HG02642 (cell line): ENCODE data around the gene UBL4A.
"Not testable (repeated sequence)": the region's sequence is repeated elsewhere in the genome, so short reads cannot be mapped to it uniquely, and the experiment has no call there.

Source experiments
- ATAC-seq: cut with Tn5 transposase; IDR thresholded peaks from one replicate; pipeline ENCODE4 v1.9.1; 2021; ENCODE audit warnings: mild to moderate bottlenecking; ENCODE audit not compliant: unreplicated experiment, poor library complexity

UBL4A gene

DNA sequence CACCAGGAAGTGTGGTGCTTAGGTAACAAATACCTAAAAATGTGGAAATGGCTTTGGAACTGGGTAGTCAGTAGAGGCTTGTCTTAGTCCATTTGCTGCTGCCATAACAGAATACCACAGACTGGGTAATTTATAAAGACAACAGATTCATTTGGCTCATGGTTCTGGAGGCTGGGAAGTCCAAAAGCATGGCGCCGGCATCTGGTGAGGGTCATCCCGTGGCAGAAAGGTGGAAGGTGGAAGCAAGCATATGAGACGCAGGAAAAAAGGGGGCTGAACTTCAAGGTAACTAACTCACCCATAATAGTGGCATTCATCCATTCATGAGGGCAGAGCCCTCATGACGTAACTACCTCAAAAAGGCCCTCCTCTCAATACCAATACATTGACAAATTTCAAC is 23.0 kb upstream of the UBL4A start:
- no peak for ATAC-seq

DNA sequence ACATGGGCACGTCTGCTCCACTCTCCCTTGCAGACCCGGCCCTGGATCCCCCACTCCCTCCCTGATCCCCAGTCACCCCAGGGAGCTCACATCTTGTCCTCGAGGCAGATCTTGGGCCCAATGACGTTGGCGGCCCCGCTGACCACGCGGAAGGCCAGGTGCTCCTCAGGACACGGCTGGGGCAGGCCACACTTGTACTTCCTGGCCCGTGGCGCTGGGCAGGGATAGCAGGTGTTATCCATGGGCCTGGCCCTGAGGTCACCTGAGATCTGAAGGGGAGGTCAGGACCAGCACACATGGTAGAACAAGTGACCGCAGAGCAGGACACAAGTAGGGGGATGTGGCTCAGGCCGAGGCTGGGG is 21.9 kb upstream of the UBL4A start:
- no peak for ATAC-seq

DNA sequence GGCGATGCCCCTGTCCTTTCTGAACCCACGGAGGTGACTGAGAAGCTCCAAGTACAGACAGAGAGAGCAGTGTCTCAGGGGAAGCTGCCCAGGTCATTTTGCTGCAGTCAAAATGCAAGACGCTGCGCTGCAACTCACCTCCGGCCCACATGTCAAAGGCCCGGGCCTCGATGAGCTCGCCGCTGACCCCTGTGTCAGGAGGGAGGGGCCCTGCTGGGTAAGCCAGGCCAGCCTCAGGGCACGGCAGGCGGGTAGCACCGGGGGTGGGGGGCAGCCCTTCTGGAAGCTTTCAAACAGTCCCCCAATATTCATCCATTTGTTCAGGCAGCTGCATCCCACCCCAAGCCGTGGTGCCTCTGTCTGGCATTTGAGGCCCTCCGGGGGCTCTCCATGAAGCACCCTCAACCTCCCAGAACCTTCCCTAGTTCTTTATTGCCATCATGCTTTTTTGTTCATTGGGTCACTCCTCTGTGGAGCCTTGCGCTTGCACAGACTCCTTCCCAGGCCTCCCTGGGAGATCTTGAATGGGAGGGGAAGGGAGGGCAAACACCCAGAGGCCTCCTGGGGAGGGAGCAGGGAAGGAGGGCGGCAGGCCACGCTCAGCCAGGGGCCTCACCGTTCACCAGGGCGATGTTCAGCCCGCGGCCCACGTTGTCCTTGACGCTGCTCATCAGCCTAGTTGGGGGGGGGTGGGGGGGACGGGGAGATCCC is 21.4 kb upstream of the UBL4A start:
- ATAC-seq = no peak

DNA sequence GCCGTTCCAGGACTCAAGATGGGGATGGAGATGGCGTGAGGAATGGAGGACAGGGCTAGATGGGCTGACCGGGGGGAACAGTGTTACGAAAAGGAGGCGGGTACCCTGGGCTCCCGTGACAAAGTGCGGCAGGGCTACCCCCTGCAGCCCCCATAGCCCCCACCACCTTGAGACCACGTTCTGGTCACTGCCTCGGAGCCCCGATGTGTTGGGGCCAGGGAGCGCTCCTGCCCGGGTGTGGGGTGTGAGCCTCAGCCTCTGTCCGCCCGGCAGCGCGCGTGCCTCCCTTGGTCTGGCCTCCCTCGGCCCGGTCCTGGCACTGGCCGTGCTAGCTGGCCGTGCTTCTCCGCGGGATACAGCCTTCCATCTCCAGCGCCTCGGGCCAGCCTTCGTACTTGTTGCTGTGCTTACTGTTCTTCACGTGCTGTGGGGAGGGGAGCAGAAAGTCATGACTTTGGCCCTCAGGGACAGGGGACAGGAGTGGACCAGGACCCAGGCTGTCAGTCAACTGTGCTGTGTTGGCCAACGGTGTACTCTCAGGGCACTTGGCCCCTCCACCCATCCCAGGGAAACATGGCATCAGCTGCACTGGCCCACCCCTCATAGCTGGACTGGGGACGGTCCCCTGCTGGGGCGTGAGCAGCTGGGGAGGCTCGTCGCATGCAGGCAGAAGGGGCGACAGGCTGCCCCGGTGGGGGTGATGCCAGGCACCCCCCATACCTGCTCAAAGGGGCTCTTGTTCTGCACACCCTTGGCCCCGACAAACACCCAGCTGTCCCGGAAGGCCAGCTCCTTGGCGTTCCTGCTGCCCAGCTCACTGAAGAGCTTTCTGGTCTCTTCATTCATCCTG is 20.3 kb upstream of the UBL4A start:
- ATAC-seq = no peak

DNA sequence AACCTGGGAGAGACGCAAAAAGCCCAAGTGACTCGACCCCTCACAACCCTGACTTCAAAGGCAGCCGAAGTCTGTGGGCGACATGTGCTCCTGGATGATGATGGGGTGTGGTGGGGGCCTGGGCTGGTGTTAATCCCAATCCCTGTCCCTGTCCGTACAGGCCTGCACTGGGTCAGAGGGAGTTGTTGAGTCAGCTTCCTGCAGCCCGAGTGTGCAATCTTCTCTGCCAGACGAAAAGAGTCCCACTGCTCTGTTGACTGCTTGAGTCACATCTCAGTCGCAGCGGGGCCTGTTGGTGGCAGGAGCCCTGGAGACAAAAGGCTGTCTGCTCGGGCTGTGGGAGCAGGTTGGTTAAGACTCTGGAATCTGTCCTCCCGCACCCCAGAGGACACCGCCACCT is 19.3 kb upstream of the UBL4A start:
- ATAC-seq = no peak

DNA sequence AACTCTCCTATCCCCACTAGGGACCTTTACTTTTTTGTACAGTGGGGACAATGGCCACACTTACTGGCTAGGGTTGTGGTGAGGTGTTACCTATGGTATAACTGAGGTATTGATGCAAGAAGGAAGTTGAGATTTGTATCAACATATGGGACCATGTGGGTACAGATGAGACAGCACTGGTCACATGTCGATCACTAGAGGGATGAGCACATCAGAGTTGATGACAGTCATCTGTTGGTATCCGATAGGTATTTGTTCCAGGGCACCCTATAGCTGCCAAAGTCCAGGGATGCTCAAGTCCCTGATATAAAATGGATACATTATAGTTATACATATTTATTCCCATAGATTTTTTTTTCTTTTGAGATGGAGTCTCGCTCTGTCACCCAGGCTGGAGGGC is 16.6 kb upstream of the UBL4A start:
- ATAC-seq = no peak

DNA sequence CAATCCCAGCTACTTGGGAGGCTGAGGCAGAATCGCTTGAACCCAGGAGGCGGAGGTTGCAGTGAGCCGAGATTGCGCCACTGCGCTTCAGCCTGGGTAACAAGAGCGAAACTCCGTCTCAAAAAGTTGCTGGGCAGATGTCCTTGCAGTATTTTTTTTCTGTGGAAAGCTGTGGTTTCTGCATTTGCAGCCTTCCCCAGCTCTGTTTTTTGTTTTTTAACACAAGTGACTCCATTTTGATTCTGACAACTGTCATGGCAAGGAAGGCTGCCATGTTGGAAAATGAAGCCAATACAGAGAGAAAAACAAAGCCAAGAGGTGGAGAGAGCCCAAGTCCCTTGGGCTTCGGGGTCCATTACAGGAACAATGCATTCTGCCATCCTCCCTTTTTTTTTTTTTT is 15.7 kb upstream of the UBL4A start:
- ATAC-seq = no peak

DNA sequence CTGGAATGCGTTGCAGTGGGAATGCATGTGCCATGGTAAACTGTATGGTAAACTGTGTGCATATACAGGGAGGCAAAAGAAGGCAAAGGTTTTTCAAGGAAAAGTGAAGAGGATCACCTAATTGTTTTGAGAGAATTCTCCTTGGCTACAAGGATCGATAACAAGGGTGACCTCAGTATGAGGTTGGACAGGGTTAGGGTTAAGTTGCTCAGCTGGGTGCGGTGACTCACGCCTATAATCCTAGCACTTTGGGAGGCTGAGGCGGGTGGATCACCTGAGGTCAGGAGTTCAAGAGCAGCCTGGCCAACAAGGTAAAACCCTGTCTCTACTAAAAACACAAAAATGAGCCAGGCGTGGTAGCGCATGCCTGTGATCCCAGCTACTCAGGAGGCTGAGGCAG is 15.0 kb upstream of the UBL4A start:
- ATAC-seq = not testable (repeated sequence)

DNA sequence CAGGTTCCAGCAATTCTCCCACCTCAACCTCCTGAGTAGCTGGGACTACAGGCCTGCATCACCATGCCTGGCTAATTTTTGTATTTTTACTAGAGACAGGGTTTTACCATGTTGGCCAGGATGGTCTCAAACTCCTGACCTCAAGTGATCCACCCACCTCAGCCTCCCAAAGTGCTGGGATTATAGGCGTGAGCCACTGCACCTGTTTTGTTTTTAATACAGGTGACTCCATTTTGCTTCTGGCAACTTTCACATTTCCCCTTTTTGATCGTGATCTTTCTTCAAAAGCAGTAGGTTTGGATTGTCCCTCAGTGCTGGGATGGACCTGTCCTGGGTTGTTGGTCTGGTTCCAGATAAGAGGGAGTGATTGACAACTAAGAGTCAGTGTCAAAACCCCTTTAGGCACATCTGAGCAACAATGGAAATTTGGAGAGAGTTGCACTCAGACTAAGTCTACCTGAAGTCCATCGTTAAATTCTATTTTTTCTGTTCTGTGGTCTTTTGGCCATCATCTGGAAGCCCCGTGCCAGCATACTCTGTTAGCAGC is 10.2 kb upstream of the UBL4A start:
- ATAC-seq = not testable (repeated sequence)

DNA sequence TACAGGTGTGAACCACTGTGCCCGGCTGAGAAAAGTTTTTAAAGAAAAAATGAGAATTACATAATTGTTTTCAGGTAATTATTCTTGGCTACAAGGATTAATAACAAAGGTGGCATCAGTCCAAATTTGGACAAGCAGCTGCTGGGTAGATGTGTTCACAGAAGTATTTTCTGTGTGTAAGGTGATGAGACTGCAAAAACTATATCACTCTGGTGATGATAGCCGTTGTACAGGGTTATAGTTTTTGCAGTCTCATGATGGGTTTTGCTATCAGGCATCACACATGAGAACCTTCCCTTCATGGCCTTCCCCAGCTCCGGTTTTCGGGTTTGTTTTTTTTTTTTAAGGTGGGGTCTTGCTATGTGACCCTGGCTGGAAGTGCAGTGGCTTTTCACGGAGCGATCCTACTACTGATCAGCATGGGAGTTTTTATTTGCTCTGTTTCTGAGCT is 9.1 kb upstream of the UBL4A start:
- no peak for ATAC-seq

DNA sequence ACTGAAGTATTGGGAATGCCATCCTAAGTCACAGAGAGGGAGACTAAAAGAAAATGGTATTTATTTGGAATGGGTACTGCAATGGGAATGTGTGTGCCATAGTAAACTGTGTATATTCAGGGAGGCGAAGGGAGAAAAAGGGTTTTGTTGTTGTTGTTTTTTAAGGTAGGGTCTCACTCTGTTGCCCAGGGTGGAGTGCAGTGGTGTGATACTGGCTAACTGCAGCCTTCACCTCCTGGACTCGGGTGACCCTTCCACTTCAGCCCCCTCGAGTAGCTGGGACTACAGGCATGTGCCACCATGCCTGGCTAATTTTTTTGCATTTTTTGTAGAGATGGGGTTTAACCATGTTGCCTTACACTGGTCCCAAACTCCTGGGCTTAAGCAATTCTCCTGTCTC is 8.3 kb upstream of the UBL4A start:
- no peak for ATAC-seq

DNA sequence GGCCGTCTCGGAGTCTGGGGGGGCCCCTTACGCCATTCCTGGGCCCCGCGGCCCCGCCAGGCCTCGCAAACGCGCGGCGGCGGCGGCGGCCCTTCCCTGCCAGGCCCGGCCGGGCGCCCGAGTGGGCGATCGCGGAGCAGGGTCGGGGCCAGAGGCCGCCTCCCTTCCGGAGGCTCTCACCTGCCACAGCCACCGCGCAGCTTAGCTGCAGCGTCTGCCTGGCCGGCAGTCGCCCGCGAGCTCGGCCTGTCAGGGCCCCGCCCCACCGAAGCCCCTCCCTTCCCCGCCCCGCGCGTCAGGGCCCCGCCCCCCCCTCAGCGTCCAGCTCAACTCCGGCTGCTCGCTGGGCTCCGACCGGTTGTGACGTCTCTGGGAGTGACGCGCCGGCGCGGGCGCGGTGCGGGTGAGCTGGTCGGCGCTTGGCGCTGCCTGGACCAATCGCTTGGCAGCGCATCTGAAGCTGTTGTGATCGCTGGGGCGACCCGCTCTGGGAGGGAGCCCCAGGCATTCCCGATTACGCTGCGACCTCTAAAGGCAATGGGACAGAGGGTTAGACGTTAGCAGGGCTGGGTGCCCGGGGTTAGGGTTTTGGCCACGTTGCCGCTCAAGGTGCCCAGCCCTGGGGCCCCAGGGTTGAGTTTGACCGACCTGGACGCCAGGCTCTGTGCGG is 4.1 kb upstream of the UBL4A start, which contains the start of gene SLC10A3:
Gene SLC10A3 (minus strand): TSS at position 216 of the 670 bp plus-strand sequence. CDS start 1,689 bp downstream, outside the sequence.
- ATAC-seq = peak; percentile 80

DNA sequence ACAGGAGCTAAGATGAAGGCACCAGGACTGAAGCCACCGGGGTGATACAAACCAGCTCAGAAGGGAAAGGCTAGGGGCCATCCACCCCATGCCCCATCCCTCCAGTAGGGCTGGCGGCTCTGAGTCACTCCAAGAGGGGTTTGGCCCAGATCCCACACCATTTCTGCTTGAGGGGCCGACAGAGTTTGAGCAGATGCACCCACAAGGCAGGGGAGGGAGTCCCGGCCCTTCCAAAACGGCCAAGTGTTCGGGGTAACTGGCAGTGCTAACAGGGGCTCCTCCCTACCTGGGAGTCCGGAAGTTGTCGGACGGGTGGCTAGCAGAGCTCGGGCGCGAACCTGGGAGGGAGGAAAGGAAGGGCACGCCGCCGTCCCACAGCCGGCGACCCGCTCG is 3.6 kb upstream of the UBL4A start:
- ATAC-seq = peak; percentile 35

DNA sequence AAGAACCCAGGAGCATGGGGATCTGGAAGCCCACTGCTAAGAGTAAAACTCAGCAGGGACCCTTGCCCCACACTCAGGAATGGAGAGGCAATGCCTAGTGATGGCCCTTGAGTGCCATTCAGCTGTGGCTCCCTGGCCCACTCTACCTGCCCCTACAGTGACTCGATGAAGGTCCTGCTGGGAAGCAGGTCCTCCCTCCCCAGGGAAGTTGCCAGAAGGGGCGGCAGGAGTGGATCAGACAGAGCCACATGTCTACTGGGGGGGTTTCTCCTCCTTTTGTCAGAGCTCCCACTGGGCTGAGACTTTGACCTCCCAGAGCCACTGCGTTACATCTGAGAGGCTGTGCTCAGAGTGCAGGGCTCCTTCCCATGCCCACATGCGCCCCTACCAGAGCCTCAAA is 2.8 kb upstream of the UBL4A start:
- no peak for ATAC-seq

DNA sequence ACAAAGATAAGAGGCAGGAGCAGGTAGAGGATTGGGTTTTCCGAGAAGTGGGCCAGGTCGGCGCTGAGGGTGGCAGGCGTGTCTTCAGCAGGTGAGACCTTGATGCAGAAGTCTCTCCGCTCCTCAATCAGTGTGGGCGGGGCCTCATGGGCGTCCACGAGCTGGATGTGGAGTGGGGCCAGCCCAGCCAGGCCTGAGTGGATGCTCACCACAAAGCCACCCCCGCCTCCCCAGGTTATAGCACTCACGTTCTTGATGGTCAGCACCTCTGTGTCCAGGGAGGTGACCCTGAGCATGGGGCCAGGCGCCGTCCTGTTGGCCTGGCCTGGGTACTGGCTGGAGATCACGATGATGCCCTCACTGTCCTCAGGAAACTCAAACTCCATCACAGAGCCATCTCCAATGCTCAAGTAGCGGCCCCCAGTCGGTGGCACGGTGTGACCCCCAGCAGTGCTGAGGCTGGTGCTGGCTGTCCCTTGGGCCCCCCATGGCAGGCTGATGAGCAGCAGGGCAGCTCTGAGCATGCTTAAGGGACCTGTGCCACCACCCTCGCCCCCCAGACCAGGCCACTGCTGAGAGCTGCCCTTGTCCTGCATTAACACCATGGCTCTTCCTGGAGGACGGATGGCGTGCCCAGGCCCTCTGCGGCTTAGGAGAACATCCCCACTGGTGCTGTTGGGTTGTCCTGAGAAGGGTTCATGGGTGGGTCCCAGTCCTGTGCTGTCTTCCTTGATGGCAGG is 2.1 kb upstream of the UBL4A start:
- no peak for ATAC-seq

DNA sequence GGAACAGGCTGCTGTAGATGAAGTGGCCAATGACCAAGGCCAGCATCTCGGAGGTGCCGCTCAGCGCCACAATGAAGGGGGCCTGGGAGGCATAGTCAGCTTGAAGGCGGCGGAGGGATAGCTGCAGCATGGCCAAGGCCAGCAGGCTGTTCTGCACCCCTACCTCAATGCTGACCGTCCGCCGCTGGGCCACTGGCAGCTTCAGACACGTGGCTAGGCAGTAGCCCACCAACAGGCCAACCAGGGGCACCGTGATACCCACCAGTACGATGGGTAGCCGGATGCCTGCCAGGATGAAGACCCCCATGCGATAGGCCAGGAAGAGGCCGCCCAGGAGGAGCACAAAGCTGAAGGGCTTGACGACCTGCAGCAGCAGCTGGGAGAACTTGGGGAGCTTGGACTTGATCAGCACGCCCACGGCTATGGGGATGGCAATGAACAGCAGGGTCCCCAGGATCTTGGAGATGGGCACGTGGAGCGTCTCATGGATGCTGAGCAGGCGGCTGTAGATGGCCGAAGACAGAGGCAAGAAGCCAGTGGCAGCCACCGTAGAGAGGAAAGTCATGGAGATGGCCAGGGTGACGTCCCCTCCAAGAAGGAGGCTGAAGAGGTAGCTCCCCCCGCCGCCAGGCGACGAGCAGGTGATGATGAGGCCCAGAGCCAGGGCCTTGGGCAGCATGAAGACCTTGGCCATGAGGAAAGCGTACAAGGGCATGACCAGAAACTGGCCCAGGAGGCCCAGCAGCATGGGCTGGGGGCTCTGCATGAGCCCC is 1.3 kb upstream of the UBL4A start:
- no peak for ATAC-seq

DNA sequence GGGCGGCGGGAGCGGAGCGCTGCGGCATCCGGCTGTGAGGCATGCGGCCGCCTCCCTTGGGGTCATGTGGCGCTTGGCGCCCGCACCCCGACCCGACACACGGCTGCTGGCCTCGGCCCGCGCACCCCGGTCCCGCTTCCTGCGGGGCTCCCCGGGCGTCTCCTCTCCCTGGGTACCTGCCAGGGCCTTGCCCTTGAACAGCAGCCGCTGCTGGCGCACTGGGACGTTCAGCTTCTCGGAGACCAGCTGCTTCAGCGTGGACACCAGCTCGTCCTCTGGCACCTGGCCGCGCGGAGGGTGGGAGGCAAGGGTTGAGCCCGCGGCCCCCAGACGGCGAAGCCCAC is 391 bp downstream of the UBL4A start:
- ATAC-seq = no peak

DNA sequence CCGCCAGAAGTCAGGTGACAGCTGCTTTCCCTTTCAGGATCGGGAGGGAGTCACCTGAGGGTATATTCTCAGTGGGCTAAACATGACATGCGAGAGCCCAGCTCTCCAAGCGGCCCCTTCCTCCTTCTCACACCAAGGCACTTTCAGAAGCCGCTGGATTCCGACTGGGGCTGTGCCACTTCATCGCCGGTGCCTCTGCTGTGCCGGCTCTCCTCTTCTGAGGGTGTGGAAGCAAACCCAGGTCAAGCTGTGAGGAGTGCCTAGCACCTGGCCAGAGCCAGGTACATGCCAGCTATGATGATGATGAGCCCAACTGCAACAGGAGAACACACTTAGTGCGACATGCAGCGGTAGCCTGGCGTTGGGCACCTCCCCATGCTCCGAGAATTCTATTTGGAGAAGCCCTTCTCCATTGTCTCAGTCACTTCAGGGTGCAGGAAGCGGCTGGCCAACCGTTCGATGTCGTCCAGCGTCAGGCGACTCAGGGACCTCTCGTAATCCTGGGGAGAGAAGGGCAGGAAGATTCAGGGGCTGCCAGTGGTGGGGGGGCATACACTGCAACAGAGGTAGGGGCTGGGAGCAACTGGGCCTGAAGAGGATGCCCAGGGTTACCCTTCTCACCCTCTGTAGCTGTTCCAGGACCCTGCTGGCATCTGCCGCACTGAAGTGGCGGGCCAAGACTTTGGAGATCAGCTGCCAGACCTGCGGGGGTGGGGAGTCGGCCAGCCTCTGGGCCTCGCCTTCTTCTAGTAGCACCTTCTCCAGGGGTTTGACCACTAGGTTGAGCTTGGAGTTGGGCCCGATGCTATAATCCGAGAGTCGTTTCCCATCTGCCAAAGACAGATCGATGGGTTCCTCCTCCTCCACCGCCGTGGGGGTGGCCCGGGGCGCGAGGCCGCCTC is 1.0 kb downstream of the UBL4A start:
- ATAC-seq = no peak
